Measurements from ENCODE around the gene HOTAIR. TPM values are rescaled to one million over a fixed set of nuclear protein-coding genes. Genes with fewer than 3 reads are reported as not detected.
A peak's percentile ranks its signal among the peaks of the same experiment; 100 is the strongest.

The HOTAIR gene
- total RNA-seq, 1 donor from 2014 or later, result not detected

DNA sequence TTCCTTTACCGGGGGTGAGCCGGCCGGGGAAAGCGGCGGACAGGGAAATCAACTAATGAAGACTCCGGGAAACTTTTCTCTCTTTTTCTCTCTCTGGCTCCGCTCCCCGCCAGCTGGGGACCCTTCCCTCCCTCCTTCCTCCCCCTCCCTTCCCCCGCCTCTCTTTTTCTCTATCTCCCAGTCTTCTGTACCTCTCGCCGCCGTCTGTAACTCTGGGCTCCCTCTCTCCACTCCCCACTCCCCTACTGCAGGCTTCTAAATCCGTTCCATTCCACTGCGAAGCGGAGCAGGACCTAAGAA, 8.7 kb downstream of the HOTAIR start:
- no peaks in the 10 kb centered on the region for H3K36me3 Mint-ChIP-seq (ENCODE audit: low read depth)
- H3K27ac Mint-ChIP-seq, result no peak overlapping the region
- ATAC-seq (ENCODE audit: low read depth), result no peak
- POLR2A ChIA-PET, result no interaction called here
- no peak for DNase-seq
- CTCF ChIA-PET, result no interaction called here
- H3K27me3 Mint-ChIP-seq, result peaks cover 80% of the 10 kb centered on the region
- peaks cover 3% of the 10 kb centered on the region for H3K9me3 Mint-ChIP-seq
- peaks cover 24% of the 10 kb centered on the region for H3K4me1 Mint-ChIP-seq
- intact Hi-C loops (cut with micrococcal nuclease), result loop anchor here (10.0 kb wide), 1 partner anchor 271 kb away; no protein-coding TSS in a partner anchor
- TF ChIP-seq CTCF (IDR thresholded peaks at IDR 0.05), result no peak
- H3K4me3 Mint-ChIP-seq, result no peak overlapping the region

- Mint-ChIP-seq H3K27me3 (peaks cover 76% of the 10 kb centered on the region), H3K4me3 (peak overlapping the region; percentile 16), H3K27ac (peak overlapping the region; percentile 53), H3K36me3 (ENCODE audit: low read depth) (no peaks in the 10 kb centered on the region), H3K4me1 (peaks cover 24% of the 10 kb centered on the region), H3K9me3 (peaks cover 4% of the 10 kb centered on the region)
- ChIA-PET CTCF (no interaction called here), POLR2A (no interaction called here)
- no peak for DNase-seq
- ATAC-seq (ENCODE audit: low read depth), result no peak
- intact Hi-C loops (cut with micrococcal nuclease), result loop anchor here (10.0 kb wide), 1 partner anchor 271 kb away; no protein-coding TSS in a partner anchor
- TF ChIP-seq CTCF (IDR thresholded peaks at IDR 0.05), result no peak
Observed at GRCh38 chr12:53965281-53966084, 9.3 kb downstream of the HOTAIR start.

DNA sequence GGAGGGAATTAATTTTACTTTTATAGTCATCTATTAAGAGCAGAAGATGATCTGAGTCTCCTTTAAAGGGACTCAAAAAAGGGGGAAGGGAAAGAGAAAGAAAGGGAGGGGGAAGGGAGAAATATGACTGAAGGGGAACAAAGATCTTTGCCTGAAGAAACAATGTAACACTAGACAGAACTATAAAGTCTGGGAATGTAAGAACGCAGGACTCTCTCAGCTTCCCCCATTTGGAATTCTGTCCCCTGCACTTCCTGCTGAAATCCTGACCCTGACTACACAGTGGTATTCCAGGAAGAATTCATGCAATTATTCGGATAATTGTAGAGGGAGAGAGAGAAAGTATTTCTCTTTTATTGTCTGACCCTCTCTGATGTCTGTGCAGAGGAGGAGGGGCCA, 10.4 kb downstream of the HOTAIR start:
- ChIA-PET POLR2A (interaction anchor here (0.5 to 0.6 kb wide), 2 partner anchors 234 to 584 kb away, joined by 6 to 15 read pairs; partner anchors contain the start of gene SP1), CTCF (no interaction called here)
- Mint-ChIP-seq H3K9me3 (peaks cover 9% of the 10 kb centered on the region), H3K36me3 (ENCODE audit: low read depth) (no peaks in the 10 kb centered on the region), H3K27me3 (peaks cover 84% of the 10 kb centered on the region), H3K4me3 (no peak overlapping the region), H3K4me1 (peaks cover 24% of the 10 kb centered on the region), H3K27ac (no peak overlapping the region)
- TF ChIP-seq CTCF (IDR thresholded peaks at IDR 0.05), result no peak
- ATAC-seq (ENCODE audit: low read depth) (no peak), DNase-seq (no peak)
- intact Hi-C loops (cut with micrococcal nuclease), result loop anchor here (5.0 to 10.0 kb wide), 2 partner anchors 68 to 270 kb away; partner anchors contain the start of gene HOXC5

- H3K9me3 Mint-ChIP-seq, result peaks cover 9% of the 10 kb centered on the region
- no peak overlapping the region for H3K4me3 Mint-ChIP-seq
- peaks cover 84% of the 10 kb centered on the region for H3K27me3 Mint-ChIP-seq
- DNase-seq (no peak), ATAC-seq (ENCODE audit: low read depth) (no peak)
- ChIA-PET CTCF (no interaction called here), POLR2A (interaction anchor here (0.5 to 0.6 kb wide), 2 partner anchors 234 to 583 kb away, joined by 6 to 15 read pairs; partner anchors contain the start of gene SP1)
- no peaks in the 10 kb centered on the region for H3K36me3 Mint-ChIP-seq (ENCODE audit: low read depth)
- no peak for TF ChIP-seq CTCF (IDR thresholded peaks at IDR 0.05)
- intact Hi-C loops (cut with micrococcal nuclease), result loop anchor here (5.0 to 10.0 kb wide), 2 partner anchors 69 to 269 kb away; partner anchors contain the start of gene HOXC5
- H3K4me1 Mint-ChIP-seq, result peaks cover 24% of the 10 kb centered on the region
- peak overlapping the region; percentile 59 for H3K27ac Mint-ChIP-seq
Observed at GRCh38 chr12:53963434-53964314, 11.1 kb downstream of the HOTAIR start.

GRCh38 chr12:53963005-53963404, 11.7 kb downstream of the HOTAIR start:
- intact Hi-C loops (cut with micrococcal nuclease), result loop anchor here (5.0 to 10.0 kb wide), 2 partner anchors 69 to 268 kb away; partner anchors contain the start of gene HOXC5
- DNase-seq (no peak), ATAC-seq (ENCODE audit: low read depth) (no peak)
- ChIA-PET POLR2A (no interaction called here), CTCF (no interaction called here)
- H3K4me1 Mint-ChIP-seq, result peaks cover 24% of the 10 kb centered on the region
- no peaks in the 10 kb centered on the region for H3K36me3 Mint-ChIP-seq (ENCODE audit: low read depth)
- H3K27ac Mint-ChIP-seq, result peak overlapping the region; percentile 6
- H3K4me3 Mint-ChIP-seq, result no peak overlapping the region
- H3K27me3 Mint-ChIP-seq, result peaks cover 84% of the 10 kb centered on the region
- peaks cover 9% of the 10 kb centered on the region for H3K9me3 Mint-ChIP-seq
- no peak for TF ChIP-seq CTCF (IDR thresholded peaks at IDR 0.05)

Data from activated B cell treated with CpG ODN at 0.5 μM for 24 hours (primary cell).